GM12878 (cell line): ENCODE results near the gene EML5. TPM values are rescaled to one million over a fixed set of nuclear protein-coding genes. Genes with fewer than 3 reads are reported as not detected.

ENCODE experiments used
- ATAC-seq: fragments of 200-7000 bp; cut with Tn5 transposase; 3 replicates; pipeline ENCODE4 v1.9.1; 2020; ENCODE audit warnings: mild to moderate bottlenecking, moderate library complexity
- BruUV-seq: library from RNA; stranded (reverse); fragments of 400-500 nt; replicated peaks from 2 replicates; lab custom pipeline; 2021; lab: Mats Ljungman, UMichigan
- CTCF ChIA-PET: fragments of 300-600 bp; sonication (Branson Sonifier 250); formaldehyde crosslinking; extraction: SDS; loops from one replicate; lab custom pipeline; 2021; ENCODE audit warnings: inconsistent platforms; lab: Yijun Ruan, JAX
- POLR2A ChIA-PET: fragments of 350-600 bp; formaldehyde crosslinking; extraction: SDS; loops from one replicate; lab custom pipeline; 2021; ENCODE audit warnings: inconsistent platforms; lab: Charles Lee
- RAD21 ChIA-PET: fragments of 300-600 bp; sonication (Branson Sonifier 250); formaldehyde crosslinking; loops from one replicate; lab custom pipeline; 2023; ENCODE audit warnings: antibody characterized with exemption; ENCODE audit not compliant: unreplicated experiment; lab: Charles Lee
- SMC1A ChIA-PET: fragments of 300-600 bp; sonication (Branson Sonifier 250); formaldehyde crosslinking; loops from one replicate; lab custom pipeline; 2023; ENCODE audit not compliant: unreplicated experiment, uncharacterized antibody; lab: Charles Lee
- DNase-seq: peaks from one replicate; pipeline ENCODE4 v3.0.0-alpha.2; 2011; ENCODE audit warnings: low read depth, low spot score
- FAIRE-seq: peaks from 3 replicates; lab custom pipeline; 2011; peaks lifted over from hg19 to GRCh38; lab: Jason Lieb, UNC
- H2AFZ ChIP-seq: 2 replicates; pipeline ENCODE4 v1.6.0; 2011; ENCODE audit warnings: low read depth, low read length, control low read depth; ENCODE audit not compliant: control insufficient read depth
- H3K27ac ChIP-seq: 2 replicates; pipeline ENCODE4 v1.5.1; 2011; ENCODE audit warnings: control low read depth; ENCODE audit not compliant: control insufficient read depth, insufficient read depth
- H3K27me3 ChIP-seq, 2 experiments: replicated peaks in 1 of 2; 2 replicates each; pipeline versions ENCODE4 v1.6.0 to v1.6.1; 2011; ENCODE audit warnings: low read length in 1 of 2; ENCODE audit not compliant: control insufficient read depth in 2 of 2, insufficient read depth in 2 of 2
- H3K36me3 ChIP-seq, 2 experiments: 2 replicates each; pipeline ENCODE4 v1.5.1; 2011; ENCODE audit warnings: low read length in 1 of 2; ENCODE audit not compliant: control insufficient read depth in 2 of 2, insufficient read depth in 2 of 2
- H3K4me1 ChIP-seq: 2 replicates; pipeline ENCODE4 v1.6.1; 2011; ENCODE audit warnings: mild to moderate bottlenecking, low read length, moderate library complexity, mixed read lengths; ENCODE audit not compliant: control insufficient read depth, insufficient read depth
- H3K4me2 ChIP-seq: 2 replicates; pipeline ENCODE4 v1.6.0; 2011; ENCODE audit warnings: control low read depth; ENCODE audit not compliant: control insufficient read depth, insufficient read depth
- H3K4me3 ChIP-seq: fragments of 200-600 bp; sonication (generic); 2 replicates; pipeline ENCODE4 v1.5.1; 2016
- H3K79me2 ChIP-seq: 2 replicates; pipeline ENCODE4 v1.6.0; 2011; ENCODE audit warnings: low read length; ENCODE audit not compliant: control insufficient read depth, insufficient read depth
- H3K9ac ChIP-seq: 2 replicates; pipeline ENCODE4 v1.8.0; 2011; ENCODE audit warnings: low read length, control low read depth, mixed read lengths; ENCODE audit not compliant: control insufficient read depth, insufficient read depth
- H3K9me3 ChIP-seq: replicated peaks from 3 replicates; pipeline ENCODE4 v1.5.1; 2011; ENCODE audit warnings: mild to moderate bottlenecking, low read length; ENCODE audit not compliant: control insufficient read depth, insufficient read depth
- H4K20me1 ChIP-seq: 2 replicates; pipeline ENCODE4 v1.6.0; 2011; ENCODE audit not compliant: control insufficient read depth, insufficient read depth
- ASH2L ChIP-seq: fragments of 300-600, 200-600 bp; sonication (generic); IDR thresholded peaks from 2 replicates; pipeline ENCODE4 v1.6.1; 2017; ENCODE audit warnings: low read depth, mild to moderate bottlenecking, borderline replicate concordance
- ATF7 ChIP-seq: fragments of 450-650 bp; IDR thresholded peaks from 2 replicates; pipeline ENCODE4 v1.6.1; 2016; ENCODE audit warnings: low read depth, mild to moderate bottlenecking
- DPF2 ChIP-seq: fragments of 450-650 bp; IDR thresholded peaks from 2 replicates; pipeline ENCODE4 v1.6.1; 2017; ENCODE audit warnings: mild to moderate bottlenecking
- JUND ChIP-seq: IDR thresholded peaks from 2 replicates; pipeline ENCODE4 v1.6.1; 2012; ENCODE audit warnings: low read depth, mild to moderate bottlenecking, low read length, improper control_type of control experiment, moderate library complexity
- NFXL1 ChIP-seq: fragments of 450-650 bp; IDR thresholded peaks from 2 replicates; pipeline ENCODE4 v1.6.1; 2017; ENCODE audit warnings: antibody characterized with exemption, mild to moderate bottlenecking, borderline replicate concordance
- SIX5 ChIP-seq: IDR thresholded peaks from 2 replicates; pipeline ENCODE4 v1.6.1; 2011; ENCODE audit warnings: mild to moderate bottlenecking, low read depth, low read length, moderate library complexity; ENCODE audit not compliant: severe bottlenecking
- SMARCA5 ChIP-seq: fragments of 450-650 bp; IDR thresholded peaks from 2 replicates; pipeline ENCODE4 v1.6.1; 2017; ENCODE audit warnings: mild to moderate bottlenecking
- SUZ12 ChIP-seq: fragments of 200-600 bp; sonication (generic); IDR thresholded peaks from one replicate; pipeline ENCODE4 v1.6.1; 2018; ENCODE audit warnings: antibody characterized with exemption, mild to moderate bottlenecking; ENCODE audit not compliant: unreplicated experiment
- TAF1 ChIP-seq: IDR thresholded peaks from 2 replicates; pipeline ENCODE4 v1.6.1; 2011; ENCODE audit warnings: mild to moderate bottlenecking, low read depth, low read length, borderline replicate concordance
- YY1 ChIP-seq: IDR thresholded peaks from 2 replicates; pipeline ENCODE4 v1.6.1; 2011; ENCODE audit warnings: low read depth, mild to moderate bottlenecking, low read length
- ZNF217 ChIP-seq: fragments of 450-650 bp; IDR thresholded peaks from 2 replicates; pipeline ENCODE4 v1.6.1; 2017; ENCODE audit warnings: antibody characterized with exemption, mild to moderate bottlenecking
- ZNF274 ChIP-seq: IDR thresholded peaks from one replicate; pipeline ENCODE4 v1.8.0; 2011; ENCODE audit not compliant: insufficient read length, insufficient read depth
- ZNF384 ChIP-seq: IDR thresholded peaks from 2 replicates; pipeline ENCODE4 v1.6.1; 2012; ENCODE audit warnings: low read depth, mild to moderate bottlenecking, low read length, improper control_type of control experiment, borderline replicate concordance
- WGBS: methylation state at CpG from one replicate; pipeline ENCODE4 v1.1.6; 2016; ENCODE audit warnings: low lambda C conversion rate; ENCODE audit not compliant: insufficient replicate concordance, insufficient coverage; ENCODE audit errors: missing lambda C conversion rate; 5-methylcytosine and 5-hydroxymethylcytosine counted together
- in situ Hi-C: fragments of 300-500 bp; cut with MboI; formaldehyde crosslinking; loops from 9 replicates; pipeline ENCODE4 v1.14.3; 2018; ENCODE audit warnings: mixed read lengths
- intact Hi-C: fragments of 100-400 bp; cut with micrococcal nuclease; formaldehyde crosslinking; loops from one replicate; pipeline ENCODE4 v1.14.2; 2022; ENCODE audit not compliant: unreplicated experiment
- polyA plus RNA-seq, 11 experiments: library from polyadenylated mRNA; depleted of rRNA in 4 of 11; unstranded in 6 of 11; stranded (reverse) in 5 of 11; fragments of >200 nt; fragmentation: Nextera tagmentation in 4 of 11; fragmentation: Illumina TruSeq in 1 of 11; extraction: Ambion mirVana in 4 of 11; extraction: Trizol in 1 of 11; gene quantifications; 1 replicate in 1 of 11; 2 replicates in 10 of 11; pipeline versions ENCODE4 v1.2.1 to v1.2.3, GENCODE V29; 2011 to 2016; ENCODE audit warnings: inconsistent platforms in 2 of 11, missing spikeins in 2 of 11, low read depth in 1 of 11
- total RNA-seq, 4 experiments: library from RNA; depleted of rRNA in 3 of 4; stranded (reverse); fragments of >200 nt in 3 of 4; fragmentation: Illumina TruSeq in 1 of 4; extraction: Trizol in 1 of 4; gene quantifications; 2 replicates each; pipeline versions ENCODE4 v1.2.1 to v1.2.3, GENCODE V29; 2013 to 2021
- TF ChIP-seq, protein P1 (sequence below): IDR thresholded peaks from 2 replicates; pipeline ENCODE4 v1.6.1; 2012; ENCODE audit warnings: improper control_type of control experiment, low read depth, low read length; ENCODE audit not compliant: insufficient replicate concordance
- TF ChIP-seq, protein P2 (sequence below): IDR thresholded peaks from 2 replicates; pipeline ENCODE4 v1.6.1; 2011; ENCODE audit warnings: borderline replicate concordance, low read depth, mild to moderate bottlenecking, moderate library complexity, mixed read lengths, low read length; ENCODE audit not compliant: insufficient read depth; ENCODE audit errors: extremely low read length
- TF ChIP-seq, protein P3 (sequence below): fragments of 450-650 bp; IDR thresholded peaks from 2 replicates; pipeline ENCODE4 v1.6.1; 2018; ENCODE audit warnings: mild to moderate bottlenecking, low read depth, moderate library complexity; ENCODE audit not compliant: partially characterized antibody

EML5 gene
- total and polyA plus RNA-seq, 10 of the 15 experiments (the other 5 are each of a cell fraction or from before 2014, with no cell fraction given): 0.08 to 0.35 (median 0.22) TPM; not detected in 1

DNA sequence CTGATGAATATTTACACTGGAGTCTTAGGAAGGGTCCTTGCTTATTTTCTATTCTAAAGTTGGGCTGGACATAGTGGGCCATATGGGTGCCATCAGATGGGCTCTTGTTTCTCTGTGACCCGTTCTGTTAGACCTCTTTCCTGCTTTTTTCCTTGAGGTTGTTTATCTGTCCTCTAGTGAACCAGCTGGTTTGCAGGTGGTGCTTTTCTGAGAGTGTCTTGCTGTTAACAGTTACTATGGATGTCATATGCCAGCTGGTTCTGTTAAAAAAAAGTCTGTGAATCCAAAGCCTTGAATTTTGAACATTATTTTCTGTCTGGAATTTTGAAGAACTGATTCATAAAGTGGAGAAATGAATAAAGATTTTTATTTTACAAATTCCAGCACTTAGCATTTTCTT is 200.7 kb downstream of the EML5 start:
- no peak overlapping the region for H3K4me3 ChIP-seq
- ChIA-PET CTCF (no interaction called here), SMC1A (interaction anchor here (1.0 kb wide), 1 partner anchor 22 kb away, joined by 3 read pairs; no protein-coding TSS in a partner anchor), RAD21 (no interaction called here), POLR2A (no interaction called here)
- no peaks in the 10 kb centered on the region for H4K20me1 ChIP-seq
- no peak for DNase-seq
- no peak for FAIRE-seq
- H3K4me2 ChIP-seq: no peak overlapping the region
- no peak overlapping the region for H2AFZ ChIP-seq
- no peak for ATAC-seq
- no peaks in the 10 kb centered on the region for H3K9me3 ChIP-seq
- no peak overlapping the region for H3K9ac ChIP-seq
- H3K36me3 ChIP-seq: peaks cover under 1 to 12% of the 10 kb centered on the region in 2 experiments; a peak in 3 of 4 replicates
- intact Hi-C loops (no loop called here), in situ Hi-C loops (no loop called here)
- no peaks in the 10 kb centered on the region for H3K79me2 ChIP-seq
- 50% methylated on average over 1 of the region's 1 CpG for WGBS
- H3K4me1 ChIP-seq: no peaks in the 10 kb centered on the region
- no peak overlapping the region for H3K27ac ChIP-seq
- BruUV-seq: no TSS peak
- H3K27me3 ChIP-seq: no peaks in the 10 kb centered on the region
- TF ChIP-seq TAF1 (no peak), ASH2L (no peak), JUND (no peak), ZNF217 (no peak), ZNF384 (no peak), SMARCA5 (no peak), SIX5 (no peak), ATF7 (no peak), DPF2 (no peak), NFXL1 (no peak), ZNF274 (no peak), YY1 (no peak), SUZ12 (no peak)
- TF ChIP-seq, protein P1, sequence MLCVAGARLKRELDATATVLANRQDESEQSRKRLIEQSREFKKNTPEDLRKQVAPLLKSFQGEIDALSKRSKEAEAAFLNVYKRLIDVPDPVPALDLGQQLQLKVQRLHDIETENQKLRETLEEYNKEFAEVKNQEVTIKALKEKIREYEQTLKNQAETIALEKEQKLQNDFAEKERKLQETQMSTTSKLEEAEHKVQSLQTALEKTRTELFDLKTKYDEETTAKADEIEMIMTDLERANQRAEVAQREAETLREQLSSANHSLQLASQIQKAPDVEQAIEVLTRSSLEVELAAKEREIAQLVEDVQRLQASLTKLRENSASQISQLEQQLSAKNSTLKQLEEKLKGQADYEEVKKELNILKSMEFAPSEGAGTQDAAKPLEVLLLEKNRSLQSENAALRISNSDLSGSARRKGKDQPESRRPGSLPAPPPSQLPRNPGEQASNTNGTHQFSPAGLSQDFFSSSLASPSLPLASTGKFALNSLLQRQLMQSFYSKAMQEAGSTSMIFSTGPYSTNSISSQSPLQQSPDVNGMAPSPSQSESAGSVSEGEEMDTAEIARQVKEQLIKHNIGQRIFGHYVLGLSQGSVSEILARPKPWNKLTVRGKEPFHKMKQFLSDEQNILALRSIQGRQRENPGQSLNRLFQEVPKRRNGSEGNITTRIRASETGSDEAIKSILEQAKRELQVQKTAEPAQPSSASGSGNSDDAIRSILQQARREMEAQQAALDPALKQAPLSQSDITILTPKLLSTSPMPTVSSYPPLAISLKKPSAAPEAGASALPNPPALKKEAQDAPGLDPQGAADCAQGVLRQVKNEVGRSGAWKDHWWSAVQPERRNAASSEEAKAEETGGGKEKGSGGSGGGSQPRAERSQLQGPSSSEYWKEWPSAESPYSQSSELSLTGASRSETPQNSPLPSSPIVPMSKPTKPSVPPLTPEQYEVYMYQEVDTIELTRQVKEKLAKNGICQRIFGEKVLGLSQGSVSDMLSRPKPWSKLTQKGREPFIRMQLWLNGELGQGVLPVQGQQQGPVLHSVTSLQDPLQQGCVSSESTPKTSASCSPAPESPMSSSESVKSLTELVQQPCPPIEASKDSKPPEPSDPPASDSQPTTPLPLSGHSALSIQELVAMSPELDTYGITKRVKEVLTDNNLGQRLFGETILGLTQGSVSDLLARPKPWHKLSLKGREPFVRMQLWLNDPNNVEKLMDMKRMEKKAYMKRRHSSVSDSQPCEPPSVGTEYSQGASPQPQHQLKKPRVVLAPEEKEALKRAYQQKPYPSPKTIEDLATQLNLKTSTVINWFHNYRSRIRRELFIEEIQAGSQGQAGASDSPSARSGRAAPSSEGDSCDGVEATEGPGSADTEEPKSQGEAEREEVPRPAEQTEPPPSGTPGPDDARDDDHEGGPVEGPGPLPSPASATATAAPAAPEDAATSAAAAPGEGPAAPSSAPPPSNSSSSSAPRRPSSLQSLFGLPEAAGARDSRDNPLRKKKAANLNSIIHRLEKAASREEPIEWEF: no peak
- TF ChIP-seq, protein P2, sequence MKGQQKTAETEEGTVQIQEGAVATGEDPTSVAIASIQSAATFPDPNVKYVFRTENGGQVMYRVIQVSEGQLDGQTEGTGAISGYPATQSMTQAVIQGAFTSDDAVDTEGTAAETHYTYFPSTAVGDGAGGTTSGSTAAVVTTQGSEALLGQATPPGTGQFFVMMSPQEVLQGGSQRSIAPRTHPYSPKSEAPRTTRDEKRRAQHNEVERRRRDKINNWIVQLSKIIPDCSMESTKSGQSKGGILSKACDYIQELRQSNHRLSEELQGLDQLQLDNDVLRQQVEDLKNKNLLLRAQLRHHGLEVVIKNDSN: no peak
- TF ChIP-seq, protein P3, sequence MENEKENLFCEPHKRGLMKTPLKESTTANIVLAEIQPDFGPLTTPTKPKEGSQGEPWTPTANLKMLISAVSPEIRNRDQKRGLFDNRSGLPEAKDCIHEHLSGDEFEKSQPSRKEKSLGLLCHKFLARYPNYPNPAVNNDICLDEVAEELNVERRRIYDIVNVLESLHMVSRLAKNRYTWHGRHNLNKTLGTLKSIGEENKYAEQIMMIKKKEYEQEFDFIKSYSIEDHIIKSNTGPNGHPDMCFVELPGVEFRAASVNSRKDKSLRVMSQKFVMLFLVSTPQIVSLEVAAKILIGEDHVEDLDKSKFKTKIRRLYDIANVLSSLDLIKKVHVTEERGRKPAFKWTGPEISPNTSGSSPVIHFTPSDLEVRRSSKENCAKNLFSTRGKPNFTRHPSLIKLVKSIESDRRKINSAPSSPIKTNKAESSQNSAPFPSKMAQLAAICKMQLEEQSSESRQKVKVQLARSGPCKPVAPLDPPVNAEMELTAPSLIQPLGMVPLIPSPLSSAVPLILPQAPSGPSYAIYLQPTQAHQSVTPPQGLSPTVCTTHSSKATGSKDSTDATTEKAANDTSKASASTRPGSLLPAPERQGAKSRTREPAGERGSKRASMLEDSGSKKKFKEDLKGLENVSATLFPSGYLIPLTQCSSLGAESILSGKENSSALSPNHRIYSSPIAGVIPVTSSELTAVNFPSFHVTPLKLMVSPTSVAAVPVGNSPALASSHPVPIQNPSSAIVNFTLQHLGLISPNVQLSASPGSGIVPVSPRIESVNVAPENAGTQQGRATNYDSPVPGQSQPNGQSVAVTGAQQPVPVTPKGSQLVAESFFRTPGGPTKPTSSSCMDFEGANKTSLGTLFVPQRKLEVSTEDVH: no peak
